ENCODE measurements around the gene MTMR3.

The MTMR3 gene

DNA sequence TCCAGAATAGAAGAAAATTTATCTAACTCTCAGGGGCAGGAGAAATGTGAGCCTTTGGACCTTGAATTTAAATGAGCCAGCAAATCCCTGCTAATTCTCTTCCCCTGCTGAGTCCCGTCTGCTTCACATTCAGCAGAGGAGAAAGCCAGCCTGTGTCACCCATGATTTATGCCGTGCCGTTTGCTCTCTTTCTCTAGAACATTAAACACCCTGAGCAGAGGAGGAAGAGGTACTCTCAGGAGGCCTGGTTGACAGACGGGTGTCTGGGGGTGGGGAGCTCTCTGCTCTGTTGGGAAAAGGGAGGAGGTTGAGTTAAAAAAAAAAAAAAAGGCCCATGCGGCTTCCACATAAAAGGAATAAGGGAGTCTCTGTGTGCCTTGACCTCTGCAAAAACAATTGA lies 11.3 kb upstream of the MTMR3 start:
- no peak for DNase-seq

DNA sequence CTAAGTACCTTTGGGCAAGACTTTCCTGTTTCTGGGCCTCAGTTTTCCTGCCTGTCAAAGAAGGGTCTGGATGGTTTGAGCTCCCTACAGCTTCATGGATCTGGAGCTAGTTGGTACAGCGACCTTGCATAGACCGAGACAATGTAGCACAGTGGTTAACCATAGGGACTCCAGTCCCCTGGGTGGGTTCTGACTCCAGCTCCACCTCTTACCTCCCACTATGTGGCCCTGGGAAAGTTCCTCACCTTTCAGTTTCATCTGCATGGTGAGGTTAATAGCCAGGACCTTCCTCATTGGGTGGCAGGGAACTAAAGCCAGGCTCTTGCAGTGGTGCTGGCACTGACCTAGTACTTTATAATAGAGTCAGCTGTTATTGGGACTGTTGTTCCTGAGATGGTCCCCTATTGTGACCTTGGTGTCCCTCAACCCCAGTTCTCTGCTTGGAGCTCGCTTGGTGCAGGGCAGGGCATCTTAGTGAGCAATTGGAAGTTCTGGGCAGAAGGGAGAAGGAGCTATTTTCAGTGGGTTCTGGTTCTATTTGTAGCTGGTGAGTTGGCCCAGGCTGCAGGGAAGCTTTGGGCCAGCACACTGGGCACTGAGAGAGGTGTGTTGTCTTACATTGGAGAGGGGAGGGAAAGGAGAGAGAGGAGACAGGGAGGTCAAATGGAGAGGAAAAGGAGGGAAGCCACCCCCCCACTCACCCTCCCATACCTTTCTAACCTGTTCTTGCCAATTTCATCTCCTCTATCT lies 10.7 kb upstream of the MTMR3 start:
- no peak for DNase-seq

DNA sequence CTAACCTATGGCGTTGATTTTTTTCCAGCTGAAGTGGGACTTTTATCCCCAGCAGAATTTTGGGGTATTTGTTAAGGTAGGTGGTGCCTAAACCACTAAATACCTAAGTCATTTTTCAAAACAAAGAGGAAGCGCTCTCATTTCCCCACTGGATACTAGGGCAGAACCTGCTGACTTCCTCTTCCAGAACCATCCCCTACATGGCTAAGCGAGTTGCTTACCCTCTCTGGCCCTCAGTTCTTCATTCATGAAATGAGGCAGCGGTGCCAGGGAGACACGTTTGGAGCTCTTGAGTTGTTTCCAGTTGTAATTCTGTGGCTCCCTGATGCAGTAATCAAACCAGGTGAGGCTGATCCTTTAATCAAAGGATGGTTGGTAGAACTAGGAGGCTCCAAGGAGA lies 10.0 kb upstream of the MTMR3 start:
- peak; percentile 61 for DNase-seq

DNA sequence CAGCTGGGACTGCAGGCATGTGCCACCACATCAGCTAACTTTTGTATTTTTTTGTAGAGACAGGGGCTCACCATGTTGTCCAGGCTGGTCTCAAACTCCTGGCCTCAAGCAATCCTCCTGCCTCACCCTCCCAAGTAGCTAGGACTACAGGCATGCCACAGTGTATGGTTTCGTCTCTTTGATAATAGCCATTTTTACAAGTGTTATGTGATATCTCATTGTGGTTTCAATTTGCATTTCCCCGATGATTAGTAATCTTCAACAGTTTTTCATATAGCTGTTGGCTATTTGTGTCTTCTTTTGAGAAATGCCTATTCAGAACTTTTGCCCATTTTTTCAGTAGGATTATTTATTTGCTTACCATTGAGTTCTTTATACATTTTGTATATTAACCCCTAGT lies 9.0 kb upstream of the MTMR3 start:
- no peak for DNase-seq

DNA sequence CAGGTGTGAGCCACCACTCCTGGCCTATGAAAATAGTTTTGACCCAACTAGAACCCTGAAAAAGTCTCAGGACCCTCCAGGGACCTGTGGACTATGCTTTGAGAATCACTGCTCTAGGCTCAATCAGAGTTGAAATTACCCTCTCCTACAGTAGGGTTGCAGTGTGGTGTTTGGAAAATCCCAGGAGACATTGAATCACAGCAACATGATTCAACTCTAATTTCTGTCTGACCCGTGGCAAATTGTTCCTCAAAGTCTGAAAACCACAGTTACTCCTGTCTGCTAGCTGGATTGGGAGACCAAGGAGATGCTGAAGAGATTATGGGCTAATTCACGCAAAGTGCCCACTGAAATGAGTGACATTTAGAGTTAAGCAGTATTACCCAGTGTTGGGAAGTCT lies 5.4 kb upstream of the MTMR3 start:
- no peak for DNase-seq

DNA sequence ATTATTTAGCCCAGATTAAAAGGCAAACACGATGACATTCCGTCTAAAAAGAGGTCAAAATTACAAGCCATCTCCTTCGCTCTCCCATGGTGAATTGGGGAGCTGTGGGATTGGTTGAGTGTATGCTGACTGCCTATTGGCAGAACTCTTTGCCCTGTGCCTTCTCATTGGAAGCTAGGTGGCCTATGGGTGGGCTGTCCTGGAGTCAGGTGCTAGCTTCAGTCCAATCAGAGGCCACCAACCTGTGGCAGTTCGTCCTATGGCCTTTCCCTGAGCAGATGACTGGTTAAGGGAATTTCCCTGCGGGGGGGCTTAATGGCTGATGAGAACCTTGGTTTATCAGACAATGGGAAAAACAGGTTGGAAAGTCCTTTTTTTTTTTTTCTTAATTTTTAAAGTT lies 3.2 kb upstream of the MTMR3 start:
- DNase-seq = no peak

DNA sequence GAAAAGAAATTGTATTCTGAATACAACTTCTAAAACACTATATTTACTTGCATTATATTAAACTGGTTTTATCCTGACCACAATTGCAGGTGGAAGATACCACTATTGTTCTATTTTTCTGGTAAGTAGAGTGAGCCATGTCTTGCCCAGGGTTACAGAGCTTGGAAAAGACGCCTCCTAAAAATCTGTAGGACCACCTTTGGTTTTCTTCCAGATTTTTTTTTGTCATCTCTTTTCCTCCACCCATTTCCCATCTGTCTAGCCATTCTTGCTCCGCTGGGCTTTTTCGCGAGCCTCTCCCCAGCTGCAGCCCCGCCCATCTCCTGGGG lies 294 bp upstream of the MTMR3 start:
- no peak for DNase-seq

DNA sequence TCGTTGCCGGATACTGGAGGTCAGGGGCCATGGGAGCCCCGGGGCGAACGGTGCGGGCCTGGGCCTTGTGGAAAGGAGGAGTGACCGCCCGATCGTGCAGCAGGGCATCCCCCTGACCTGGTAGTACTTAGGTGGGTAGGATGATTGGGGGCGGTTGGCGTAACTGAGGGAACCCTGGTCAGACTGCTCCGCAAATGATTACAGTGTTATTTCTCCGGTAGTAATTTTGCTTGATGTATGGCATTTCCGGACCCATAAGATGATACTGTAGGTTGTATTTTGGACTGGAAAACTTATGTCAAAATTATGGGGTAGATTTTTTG lies 762 bp downstream of the MTMR3 start:
- DNase-seq = no peak

DNA sequence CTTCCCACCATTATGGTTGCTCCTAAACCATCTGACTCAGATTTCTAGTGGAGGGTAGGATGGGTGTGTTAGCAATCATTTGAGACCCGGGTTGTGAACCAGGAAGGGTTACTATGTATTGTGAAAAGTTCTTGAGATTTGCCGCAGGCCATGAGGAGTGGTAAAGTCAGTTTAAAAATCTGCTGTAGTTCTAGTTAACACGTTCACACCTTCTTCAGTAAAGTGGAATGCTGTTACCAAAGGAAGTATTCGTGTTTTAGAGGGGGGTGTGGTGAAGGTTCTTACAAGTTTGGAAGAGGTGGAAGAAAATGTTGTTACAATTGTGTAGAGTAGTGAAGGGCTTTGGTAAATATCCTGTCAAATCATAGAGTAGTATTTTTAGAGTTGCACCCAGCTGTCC lies 2.6 kb downstream of the MTMR3 start:
- no peak for DNase-seq

DNA sequence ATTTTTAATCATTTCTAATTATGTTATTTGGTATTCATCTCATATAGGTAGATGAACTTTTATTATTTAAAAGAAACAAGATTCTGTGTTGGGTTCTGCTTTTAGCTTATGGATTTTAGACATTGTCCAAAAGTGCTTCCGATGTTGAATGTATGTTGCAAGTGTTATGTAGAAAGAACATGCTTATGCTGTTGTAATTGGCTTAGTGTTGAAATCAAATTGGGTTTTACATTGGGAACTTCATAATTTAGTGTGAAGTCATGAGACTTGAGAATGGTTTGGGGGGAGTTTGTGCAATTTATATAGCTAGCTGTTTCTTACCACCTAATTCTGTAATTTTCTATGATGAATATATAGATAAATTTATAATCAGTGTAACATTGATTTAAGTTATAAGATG lies 3.6 kb downstream of the MTMR3 start:
- DNase-seq = peak; percentile 68

DNA sequence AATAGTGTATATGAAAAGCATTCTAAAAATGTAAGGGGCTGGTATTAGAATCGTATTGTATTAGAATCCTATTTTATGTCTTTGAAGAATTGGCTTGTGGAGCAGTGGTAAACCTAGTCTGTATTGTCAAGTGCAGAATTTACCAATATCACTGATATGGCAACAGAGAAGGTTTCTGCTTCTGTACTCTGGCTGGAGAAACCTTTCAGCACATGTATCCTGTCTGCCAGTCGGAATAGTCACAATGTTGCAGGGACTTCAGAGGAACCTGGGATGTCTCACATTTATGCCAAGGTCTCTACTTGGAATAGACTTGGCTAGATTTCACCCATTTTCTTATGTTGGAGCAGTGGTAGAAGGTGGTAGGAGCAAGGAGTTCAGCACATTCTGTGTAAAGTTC lies 4.4 kb downstream of the MTMR3 start:
- DNase-seq = no peak

DNA sequence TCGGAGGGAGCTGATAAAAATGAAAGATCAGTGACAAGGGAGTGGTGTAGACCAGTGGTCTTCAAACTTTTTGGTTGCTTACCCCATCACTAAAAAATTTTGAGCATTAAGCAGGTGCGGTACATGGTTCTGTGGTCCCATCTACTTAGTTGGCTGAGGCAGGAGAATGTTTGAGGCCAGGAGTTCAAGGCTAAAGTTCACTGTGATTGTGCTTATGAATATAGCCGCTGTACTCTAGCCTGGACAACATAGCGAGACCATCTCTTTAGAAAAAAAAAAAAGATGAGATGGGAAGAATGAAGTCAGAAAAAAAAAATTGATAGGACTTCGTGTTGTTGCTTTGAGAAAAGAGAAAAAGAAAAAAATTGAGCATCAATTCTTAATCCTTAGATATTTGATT lies 7.8 kb downstream of the MTMR3 start:
- no peak for DNase-seq

DNA sequence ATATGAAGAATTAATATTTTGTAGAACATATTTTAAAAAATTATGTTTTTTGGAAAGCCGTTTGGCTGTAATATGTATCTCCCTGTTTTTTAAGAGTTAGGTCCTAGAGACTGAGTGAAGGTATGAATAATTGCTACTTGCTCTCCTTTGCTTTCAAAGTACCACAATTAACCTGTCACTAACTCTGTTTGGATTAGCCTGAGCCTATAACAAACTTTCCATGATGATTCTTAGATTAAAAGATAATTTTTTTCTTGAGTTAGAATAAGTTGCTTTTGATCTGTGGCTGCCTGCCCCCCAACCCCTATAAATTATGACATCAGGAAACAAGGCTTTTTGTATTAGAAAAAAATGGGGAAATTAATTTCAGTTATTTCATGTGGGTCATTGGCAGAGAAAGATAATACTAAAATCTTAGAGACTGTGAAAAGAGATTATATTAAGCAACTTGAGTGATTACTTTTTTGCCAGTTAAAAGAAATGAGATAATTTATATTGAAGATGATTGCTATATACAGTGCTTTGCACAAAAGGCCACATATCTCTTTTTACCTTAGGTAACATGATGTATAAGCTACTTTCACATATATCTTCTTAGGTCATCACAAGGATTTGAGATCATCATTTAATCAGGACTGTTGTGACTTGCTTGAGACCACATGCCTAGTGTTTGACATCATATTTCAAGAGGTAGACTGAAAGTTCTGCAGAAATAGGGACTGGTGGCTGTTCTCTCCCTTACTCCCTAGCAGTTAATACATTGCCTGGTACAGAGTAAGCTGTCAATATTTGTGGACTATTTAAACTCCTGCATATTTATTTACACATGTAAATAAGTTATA lies 9.6 kb downstream of the MTMR3 start:
- no peak for DNase-seq

DNA sequence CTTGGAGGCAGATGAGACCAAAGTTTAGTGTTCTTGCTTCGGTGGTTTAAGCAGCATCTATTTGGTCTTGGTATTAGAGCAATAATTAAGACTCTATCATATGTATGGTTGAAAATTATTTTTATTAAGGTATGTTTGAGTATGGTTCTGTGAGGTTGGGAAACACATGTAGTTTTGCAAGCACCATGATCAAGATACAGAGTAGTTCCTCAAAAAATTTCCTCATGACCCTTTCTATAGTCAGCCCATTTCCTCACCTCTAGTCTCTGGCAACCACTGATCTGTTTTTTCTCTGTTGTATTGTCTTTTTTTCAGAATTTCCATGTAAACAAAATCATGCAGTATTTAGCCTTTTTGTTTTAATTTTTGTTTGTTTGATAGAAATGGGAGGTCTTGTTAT lies 18.4 kb downstream of the MTMR3 start:
- peak; percentile 72 for DNase-seq

DNA sequence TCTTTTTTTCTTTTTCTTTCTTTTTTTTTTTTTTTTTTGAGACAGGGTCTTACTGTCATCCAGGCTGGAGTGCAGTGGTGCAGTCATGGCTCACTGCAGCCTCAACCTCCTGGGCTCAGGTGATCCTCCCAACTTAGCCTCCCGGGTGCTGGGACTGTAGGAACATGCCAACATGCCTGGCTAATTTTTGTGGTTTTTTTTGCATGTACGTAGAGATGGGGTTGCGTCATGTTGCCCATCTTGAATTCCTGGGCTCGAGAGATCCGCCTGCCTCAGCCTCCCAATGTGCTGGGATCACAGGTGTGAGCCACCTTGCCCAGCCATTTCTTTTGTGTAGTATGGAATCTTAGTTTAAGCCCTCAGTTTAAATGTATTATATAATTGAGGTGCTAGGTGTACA lies 20.4 kb downstream of the MTMR3 start:
- no peak for DNase-seq

DNA sequence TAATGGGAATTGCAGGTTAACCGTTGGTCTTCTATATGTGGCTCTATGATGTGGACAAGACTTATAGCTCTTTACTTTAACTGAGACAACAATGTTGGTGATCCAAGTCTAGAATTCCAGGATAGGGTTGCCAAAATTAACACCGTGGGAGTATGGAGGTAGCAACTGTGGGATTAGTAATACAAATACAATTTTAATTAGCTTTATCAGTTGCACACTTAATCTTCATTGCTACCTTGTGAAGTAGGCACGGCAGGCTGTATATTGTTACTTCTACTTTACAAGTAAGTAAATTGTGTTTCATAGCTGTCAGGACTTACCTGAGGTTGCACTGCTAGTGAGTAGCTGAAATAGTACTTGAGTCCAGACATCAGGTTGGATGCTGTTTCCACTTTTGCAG lies 21.0 kb downstream of the MTMR3 start:
- DNase-seq = no peak

DNA sequence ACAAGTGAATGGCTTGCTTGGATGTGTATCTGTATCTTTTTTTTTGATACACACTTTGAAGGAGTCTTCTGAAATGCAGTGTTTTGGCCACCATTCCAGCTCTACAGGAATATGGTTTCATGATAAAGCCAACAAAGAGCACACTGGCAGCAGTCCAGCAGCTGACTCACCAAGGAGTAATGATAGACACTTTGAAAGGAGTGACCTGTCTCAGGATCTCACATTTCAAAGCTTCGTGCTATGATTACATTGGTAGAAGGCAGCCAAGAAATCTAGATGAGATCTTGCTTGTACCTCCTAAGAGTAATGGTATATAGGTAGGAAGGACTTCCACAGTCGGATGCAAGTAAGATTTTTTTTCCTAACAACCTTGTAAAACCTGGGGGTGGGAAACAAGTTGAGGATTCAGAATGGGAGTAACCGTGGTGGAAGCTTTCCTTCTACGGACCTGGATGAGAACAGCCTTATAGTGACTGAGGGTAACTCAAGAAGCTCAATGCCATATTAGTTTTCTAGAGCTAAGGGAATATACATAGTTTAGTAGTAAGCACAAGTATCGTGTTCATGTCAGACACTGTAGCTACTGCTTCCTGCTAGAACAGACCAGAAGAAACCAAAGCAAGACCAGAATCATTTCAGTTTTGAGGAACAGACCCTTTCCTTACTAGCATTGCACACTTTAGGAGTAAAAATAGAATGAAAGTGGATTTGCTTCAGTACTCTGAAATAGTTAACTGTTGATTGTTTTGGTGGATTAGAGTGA lies 25.0 kb downstream of the MTMR3 start:
- DNase-seq = peak; percentile 81

DNA sequence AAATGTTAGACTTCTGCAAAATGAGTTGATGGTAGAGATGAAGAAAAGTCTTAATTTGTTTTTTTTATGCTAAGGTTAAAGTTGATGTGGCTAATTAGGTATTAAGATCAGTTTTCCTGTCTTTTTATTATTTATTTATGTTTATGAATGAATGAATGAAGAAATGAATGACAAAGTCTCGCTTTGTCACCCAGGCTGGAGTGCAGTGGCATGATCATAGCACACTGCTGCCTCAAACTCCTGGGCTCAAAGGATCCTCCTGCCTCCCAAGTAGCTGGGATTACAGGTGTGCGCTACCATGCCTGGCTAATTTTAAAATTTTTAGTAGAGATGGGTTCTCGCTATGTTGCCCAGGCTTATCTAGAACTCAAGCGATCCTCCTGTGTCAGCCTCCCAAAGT lies 29.2 kb downstream of the MTMR3 start:
- no peak for DNase-seq

DNA sequence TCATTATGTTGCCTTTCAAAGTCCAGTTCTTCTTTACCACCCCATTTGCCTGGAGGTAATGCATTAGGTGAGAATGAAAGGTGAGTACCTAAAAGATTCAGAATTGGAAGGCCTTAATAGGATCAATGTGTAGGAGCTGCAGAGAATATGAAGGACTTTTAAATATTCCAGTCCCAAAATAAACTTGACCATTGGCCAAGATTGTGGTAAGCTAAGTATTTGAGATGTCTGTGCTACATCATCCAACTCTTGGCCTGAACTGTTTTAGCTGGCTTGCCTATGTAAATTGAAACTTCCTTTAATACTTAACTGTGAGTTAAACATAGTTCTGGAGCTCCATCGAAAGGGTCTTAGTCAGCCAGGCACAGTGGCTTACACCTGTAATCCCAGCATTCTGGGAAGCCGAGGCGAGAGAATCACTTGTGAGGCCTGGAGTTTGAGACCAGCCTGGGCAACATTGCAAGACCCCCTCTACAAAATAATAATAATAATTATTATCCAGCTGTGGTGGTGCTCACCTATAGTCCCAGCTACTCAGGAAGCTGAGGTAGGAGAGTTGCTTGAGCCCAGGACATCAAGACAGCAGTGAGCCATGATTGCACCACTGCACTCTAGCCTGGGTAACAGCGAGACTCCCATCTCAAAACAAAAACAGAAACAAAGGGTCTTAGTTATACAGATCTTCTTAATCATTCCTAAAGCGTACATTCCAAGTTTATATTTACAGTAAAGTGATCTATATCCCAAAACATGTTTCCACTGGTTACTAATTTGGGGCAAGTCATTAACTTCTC lies 29.8 kb downstream of the MTMR3 start:
- no peak for DNase-seq

DNA sequence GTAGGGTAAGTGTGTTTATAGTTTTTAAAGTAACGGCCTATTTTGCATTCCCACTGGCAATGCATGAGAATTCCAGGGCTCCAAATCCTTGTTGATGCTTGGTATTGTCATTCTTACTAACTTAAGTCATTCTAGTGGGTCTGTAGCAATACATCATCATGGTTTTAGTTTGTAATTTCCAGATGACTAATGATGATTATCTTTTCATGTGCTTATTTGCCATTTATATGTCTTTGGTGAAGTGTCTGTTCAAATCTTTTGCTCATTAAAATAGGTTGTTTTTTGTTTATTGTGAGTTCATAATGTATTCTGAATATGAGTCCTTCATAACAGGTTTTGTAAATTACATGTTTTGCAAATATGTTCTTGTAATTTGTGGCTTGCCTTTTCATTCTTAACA lies 31.2 kb downstream of the MTMR3 start:
- DNase-seq = no peak

DNA sequence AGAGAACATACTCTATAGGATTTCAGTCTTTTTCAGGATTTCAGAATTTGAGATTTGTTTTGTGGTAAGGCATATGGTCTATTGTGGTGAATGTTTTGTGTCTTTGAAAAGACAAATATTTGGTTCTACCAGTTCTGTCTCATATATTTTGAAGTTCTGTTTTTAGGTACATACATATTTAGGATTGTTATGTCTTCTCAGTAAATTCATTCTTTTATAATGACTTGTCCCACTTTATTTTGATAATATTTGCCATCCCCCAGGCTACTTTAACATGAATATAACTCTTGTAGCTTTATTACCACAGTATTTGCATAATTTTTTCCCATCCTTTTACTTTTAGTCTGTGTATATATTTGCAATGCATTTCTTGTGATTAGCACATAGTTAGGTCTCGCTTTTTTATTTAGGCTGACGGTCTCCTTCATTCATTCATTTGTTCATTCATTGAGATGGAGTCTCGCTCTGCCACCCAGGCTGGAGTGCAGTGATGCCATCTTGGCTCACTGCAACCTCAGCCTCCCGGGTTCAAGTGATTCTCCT lies 32.1 kb downstream of the MTMR3 start:
- DNase-seq = no peak

DNA sequence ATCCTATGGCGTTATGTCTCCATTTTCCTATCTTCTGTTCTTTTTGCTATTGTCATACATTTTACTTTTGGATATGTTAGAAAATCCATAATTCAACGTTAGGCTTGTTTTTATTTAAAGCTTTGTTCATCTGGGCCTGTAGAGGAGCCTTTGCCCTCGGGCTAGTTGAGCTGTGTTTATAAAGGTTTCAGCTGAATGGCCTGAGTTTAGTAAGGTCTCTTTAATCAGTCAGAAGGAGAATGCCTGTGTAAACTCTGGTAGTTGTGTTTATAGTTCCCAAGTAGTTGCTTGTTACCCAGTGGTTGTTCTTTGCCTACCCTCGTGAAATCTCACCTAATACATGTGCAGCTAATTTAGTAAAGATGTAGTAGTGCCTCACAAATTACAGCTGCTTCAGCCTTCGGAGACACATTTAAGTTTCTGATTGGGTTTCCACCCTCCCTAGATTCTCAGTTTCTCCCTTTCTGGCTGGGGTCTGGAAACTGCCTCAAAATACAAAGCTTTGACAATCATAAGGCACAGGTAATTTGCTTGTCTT lies 33.1 kb downstream of the MTMR3 start:
- DNase-seq = no peak
